Measurements from ENCODE around the gene HYAL2.
"Not testable (repeated sequence)": the region's sequence is repeated elsewhere in the genome, so short reads cannot be mapped to it uniquely, and the experiment has no call there.

DNA sequence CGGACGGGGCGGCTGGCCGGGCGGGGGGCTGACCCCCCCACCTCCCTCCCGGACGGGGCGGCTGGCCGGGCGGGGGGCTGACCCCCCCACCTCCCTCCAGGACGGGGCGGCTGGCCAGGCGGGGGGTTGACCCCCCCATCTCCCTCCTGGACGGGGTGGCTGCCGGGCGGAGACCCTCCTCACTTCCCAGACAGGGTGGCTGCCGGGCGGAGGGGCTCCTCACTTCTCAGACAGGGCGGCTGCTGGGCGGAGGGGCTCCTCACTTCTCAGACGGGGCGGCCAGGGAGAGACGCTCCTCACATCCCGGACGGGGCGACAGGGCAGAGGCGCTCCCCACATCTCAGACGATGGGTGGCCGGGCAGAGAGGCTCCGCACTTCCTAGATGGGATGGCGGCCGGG, 10.5 kb downstream of the HYAL2 start:
- TF ChIP-seq, protein P1, sequence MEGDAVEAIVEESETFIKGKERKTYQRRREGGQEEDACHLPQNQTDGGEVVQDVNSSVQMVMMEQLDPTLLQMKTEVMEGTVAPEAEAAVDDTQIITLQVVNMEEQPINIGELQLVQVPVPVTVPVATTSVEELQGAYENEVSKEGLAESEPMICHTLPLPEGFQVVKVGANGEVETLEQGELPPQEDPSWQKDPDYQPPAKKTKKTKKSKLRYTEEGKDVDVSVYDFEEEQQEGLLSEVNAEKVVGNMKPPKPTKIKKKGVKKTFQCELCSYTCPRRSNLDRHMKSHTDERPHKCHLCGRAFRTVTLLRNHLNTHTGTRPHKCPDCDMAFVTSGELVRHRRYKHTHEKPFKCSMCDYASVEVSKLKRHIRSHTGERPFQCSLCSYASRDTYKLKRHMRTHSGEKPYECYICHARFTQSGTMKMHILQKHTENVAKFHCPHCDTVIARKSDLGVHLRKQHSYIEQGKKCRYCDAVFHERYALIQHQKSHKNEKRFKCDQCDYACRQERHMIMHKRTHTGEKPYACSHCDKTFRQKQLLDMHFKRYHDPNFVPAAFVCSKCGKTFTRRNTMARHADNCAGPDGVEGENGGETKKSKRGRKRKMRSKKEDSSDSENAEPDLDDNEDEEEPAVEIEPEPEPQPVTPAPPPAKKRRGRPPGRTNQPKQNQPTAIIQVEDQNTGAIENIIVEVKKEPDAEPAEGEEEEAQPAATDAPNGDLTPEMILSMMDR (IDR thresholded peaks at IDR 0.05), result not testable (repeated sequence)
- TF ChIP-seq POLR2A (IDR thresholded peaks at IDR 0.05), result not testable (repeated sequence)

Data from esophagus squamous epithelium (tissue), 4 donors.